KMS-11 (cell line): ENCODE measurements around the gene PAM16.

Experiments
- H2AFZ ChIP-seq: fragments of 200-600 bp; sonication (generic); 2 replicates; pipeline ENCODE4 v1.6.1; 2016; ENCODE audit warnings: antibody characterized with exemption, mixed run types, low read depth
- H3K27ac ChIP-seq: fragments of 200-600 bp; sonication (generic); 2 replicates; pipeline ENCODE4 v1.6.1; 2016; ENCODE audit warnings: mild to moderate bottlenecking, mixed run types
- H3K27me3 ChIP-seq: fragments of 200-600 bp; sonication (generic); 2 replicates; pipeline ENCODE4 v1.6.1; 2017; ENCODE audit warnings: mild to moderate bottlenecking, low read depth, mixed run types, moderate library complexity; ENCODE audit not compliant: insufficient read depth
- H3K36me3 ChIP-seq: fragments of 200-600 bp; sonication (generic); 2 replicates; pipeline ENCODE4 v1.6.1; 2017; ENCODE audit warnings: mild to moderate bottlenecking, mixed run types; ENCODE audit not compliant: insufficient read depth
- H3K4me1 ChIP-seq: fragments of 200-600 bp; sonication (generic); 2 replicates; pipeline ENCODE4 v1.6.1; 2016; ENCODE audit warnings: mild to moderate bottlenecking, low read depth, mixed run types; ENCODE audit not compliant: poor library complexity, severe bottlenecking
- H3K4me2 ChIP-seq: fragments of 200-600 bp; sonication (generic); 2 replicates; pipeline ENCODE4 v1.7.0; 2016; ENCODE audit warnings: mild to moderate bottlenecking, mixed run types
- H3K4me3 ChIP-seq: fragments of 200-600 bp; sonication (generic); IDR thresholded peaks from 2 replicates; pipeline ENCODE4 v1.6.1; 2017; ENCODE audit warnings: low read depth, low read length, mixed read lengths; ENCODE audit not compliant: insufficient read depth
- H3K79me2 ChIP-seq: fragments of 200-600 bp; sonication (generic); 2 replicates; pipeline ENCODE4 v1.6.1; 2016; ENCODE audit warnings: low read depth, mixed run types; ENCODE audit not compliant: insufficient read depth
- H3K9ac ChIP-seq: fragments of 200-600 bp; sonication (generic); 2 replicates; pipeline ENCODE4 v1.6.1; 2016; ENCODE audit warnings: mild to moderate bottlenecking, mixed run types
- H4K20me1 ChIP-seq: fragments of 200-600 bp; sonication (generic); 2 replicates; pipeline ENCODE4 v1.6.1; 2016; ENCODE audit warnings: mild to moderate bottlenecking, mixed run types; ENCODE audit not compliant: insufficient read depth
- TF ChIP-seq, protein P1 (sequence below): fragments of 200-600 bp; sonication (generic); conservative IDR thresholded peaks from 2 replicates; pipeline ENCODE4 v1.6.1; 2017; ENCODE audit warnings: low read depth, mild to moderate bottlenecking, antibody characterized with exemption, low read length, moderate library complexity, mixed read lengths

Gene PAM16

DNA sequence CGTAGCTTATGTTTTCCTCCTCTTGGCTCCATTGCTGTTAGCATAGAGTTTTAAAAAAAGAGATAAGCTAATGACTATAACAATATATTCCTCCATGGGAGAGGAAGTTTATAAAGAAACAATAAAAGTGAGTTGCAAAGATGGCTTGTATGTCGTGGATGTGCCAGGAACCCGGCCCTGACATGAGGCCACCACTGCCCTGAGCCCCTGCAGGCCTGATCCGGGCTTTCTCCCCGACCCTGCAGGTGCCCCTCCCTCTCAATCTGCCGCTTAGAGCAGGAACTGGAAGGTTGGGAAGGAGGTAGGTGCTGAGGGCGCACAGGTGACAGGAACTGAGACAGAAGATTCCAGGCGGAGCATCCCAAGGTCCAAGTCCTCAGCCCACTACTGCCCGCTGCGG lies 11.7 kb downstream of the PAM16 start:
- Histone ChIP-seq H3K4me3 (no peak overlapping the region), H3K4me1 (no peaks in the 10 kb centered on the region), H3K9ac (no peak overlapping the region), H3K27me3 (no peaks in the 10 kb centered on the region), H3K27ac (no peak overlapping the region), H3K36me3 (no peaks in the 10 kb centered on the region), H2AFZ (no peak overlapping the region), H3K4me2 (no peak overlapping the region), H3K79me2 (peaks cover 22% of the 10 kb centered on the region; the same call in 1 of the 2 replicates), H4K20me1 (no peaks in the 10 kb centered on the region; the same call in 1 of the 2 replicates)
- TF ChIP-seq, protein P1, sequence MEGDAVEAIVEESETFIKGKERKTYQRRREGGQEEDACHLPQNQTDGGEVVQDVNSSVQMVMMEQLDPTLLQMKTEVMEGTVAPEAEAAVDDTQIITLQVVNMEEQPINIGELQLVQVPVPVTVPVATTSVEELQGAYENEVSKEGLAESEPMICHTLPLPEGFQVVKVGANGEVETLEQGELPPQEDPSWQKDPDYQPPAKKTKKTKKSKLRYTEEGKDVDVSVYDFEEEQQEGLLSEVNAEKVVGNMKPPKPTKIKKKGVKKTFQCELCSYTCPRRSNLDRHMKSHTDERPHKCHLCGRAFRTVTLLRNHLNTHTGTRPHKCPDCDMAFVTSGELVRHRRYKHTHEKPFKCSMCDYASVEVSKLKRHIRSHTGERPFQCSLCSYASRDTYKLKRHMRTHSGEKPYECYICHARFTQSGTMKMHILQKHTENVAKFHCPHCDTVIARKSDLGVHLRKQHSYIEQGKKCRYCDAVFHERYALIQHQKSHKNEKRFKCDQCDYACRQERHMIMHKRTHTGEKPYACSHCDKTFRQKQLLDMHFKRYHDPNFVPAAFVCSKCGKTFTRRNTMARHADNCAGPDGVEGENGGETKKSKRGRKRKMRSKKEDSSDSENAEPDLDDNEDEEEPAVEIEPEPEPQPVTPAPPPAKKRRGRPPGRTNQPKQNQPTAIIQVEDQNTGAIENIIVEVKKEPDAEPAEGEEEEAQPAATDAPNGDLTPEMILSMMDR = no peak

DNA sequence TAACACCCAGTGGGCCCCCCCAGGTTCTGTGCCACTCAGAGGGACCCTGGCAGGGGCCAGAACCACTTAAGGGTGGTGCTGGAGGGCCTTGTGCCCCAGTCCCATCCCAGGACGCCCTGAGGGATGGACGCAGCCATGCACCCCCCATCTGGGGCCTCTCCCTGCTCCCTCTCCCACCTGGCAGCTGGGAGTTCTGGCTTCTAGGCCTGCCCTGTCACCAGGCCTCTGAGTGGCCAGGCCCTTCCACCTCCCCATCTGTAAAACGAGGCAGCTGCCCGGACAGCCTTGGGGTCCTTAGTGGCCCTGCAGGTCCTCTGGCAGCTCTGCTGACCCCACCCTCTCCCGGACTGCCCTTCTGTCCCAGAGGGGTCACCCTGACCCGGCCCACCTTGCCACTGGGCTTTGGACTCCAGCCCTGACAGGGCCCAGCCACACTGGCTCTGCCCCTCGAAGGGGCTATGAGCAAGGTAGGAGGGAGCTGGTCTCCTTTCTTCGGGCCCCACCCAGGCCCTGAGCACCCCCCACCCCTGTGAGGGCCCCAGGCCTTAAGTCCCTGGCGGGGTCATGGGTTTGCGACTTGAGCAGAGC lies 12.3 kb downstream of the PAM16 start:
- peaks cover 20% of the 10 kb centered on the region; the same call in 1 of the 2 replicates for H3K79me2 ChIP-seq
- TF ChIP-seq, protein P1 = no peak
- H3K36me3 ChIP-seq = no peaks in the 10 kb centered on the region
- H3K27ac ChIP-seq = no peak overlapping the region
- H4K20me1 ChIP-seq = no peaks in the 10 kb centered on the region; the same call in 1 of the 2 replicates
- H3K4me3 ChIP-seq = no peak overlapping the region
- no peak overlapping the region for H3K4me2 ChIP-seq
- H3K27me3 ChIP-seq = no peaks in the 10 kb centered on the region
- no peak overlapping the region for H2AFZ ChIP-seq
- no peaks in the 10 kb centered on the region for H3K4me1 ChIP-seq
- H3K9ac ChIP-seq = no peak overlapping the region

DNA sequence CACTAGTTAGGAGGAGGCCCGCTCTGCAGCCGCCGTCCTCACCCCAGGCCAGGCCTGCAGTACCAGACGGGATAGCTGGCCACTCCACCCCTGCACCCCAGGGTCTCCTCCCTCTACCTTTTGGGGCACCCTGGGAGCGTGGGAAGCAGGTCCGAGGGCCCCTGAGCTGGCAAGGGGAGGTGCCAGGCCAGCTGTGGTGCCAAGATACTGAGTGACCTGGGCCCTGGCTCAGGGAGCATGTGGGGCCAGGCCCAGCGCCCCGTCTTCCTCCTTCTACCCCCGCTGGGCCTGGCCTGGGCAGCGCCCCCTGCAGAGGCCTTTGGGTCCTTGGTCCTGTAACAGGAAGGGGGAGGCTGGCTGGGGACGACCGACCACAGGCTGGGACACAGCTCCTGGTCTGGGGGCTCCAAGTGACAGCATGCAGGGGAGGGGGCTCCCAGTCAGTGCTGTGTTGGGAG lies 13.0 kb downstream of the PAM16 start:
- Histone ChIP-seq H3K79me2 (peaks cover 14% of the 10 kb centered on the region; the same call in 1 of the 2 replicates), H2AFZ (no peak overlapping the region), H3K9ac (no peak overlapping the region), H3K4me1 (no peaks in the 10 kb centered on the region), H3K27me3 (no peaks in the 10 kb centered on the region), H4K20me1 (no peaks in the 10 kb centered on the region), H3K27ac (no peak overlapping the region), H3K36me3 (no peaks in the 10 kb centered on the region), H3K4me2 (no peak overlapping the region), H3K4me3 (no peak overlapping the region)
- TF ChIP-seq, protein P1 = no peak

DNA sequence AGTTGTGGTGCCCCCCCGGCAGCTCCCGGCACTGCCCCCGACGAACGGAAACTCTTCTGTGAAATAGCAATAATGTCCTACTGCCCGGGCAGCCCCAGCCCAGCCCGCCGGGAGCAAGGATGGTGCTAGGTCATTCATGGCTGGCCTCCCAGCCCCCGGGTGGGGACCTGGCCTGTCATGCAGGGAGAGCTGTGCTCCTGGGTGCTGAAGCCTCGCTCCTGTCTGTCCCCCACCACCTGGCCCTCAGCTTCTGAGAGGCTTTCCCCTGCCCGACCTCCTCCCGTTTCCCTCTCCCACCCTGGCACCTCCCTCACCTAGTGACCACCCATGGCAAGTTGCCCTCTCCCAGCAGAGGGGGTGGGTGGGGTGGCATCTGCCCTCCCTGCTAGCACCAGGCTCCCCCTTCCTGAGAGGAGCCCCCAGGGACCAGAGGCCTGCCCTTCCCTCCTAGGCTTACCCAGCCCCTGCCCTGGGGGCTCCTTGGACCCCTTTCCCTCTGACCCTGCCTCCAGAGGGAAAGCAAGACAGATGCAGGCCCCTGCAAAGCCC lies 13.5 kb downstream of the PAM16 start:
- H3K36me3 ChIP-seq = no peaks in the 10 kb centered on the region
- no peak overlapping the region for H2AFZ ChIP-seq
- no peaks in the 10 kb centered on the region for H3K4me1 ChIP-seq
- no peak overlapping the region for H3K27ac ChIP-seq
- TF ChIP-seq, protein P1 = no peak
- no peaks in the 10 kb centered on the region for H3K27me3 ChIP-seq
- H4K20me1 ChIP-seq = no peaks in the 10 kb centered on the region
- H3K9ac ChIP-seq = no peak overlapping the region
- no peak overlapping the region for H3K4me3 ChIP-seq
- H3K79me2 ChIP-seq = peaks cover 8% of the 10 kb centered on the region; the same call in 1 of the 2 replicates
- H3K4me2 ChIP-seq = no peak overlapping the region
